Stomach (tissue), 9 donors: Measurements from ENCODE around the gene MSI2. TPM values are rescaled to one million over a fixed set of nuclear protein-coding genes. Genes with fewer than 3 reads are reported as not detected.

ENCODE experiments used
- DNase-seq, 2 donors: peaks; one replicate each; pipeline versions ENCODE4 v3.0.0 to v3.0.0-alpha.2; 2013 to 2019
- H3K27ac ChIP-seq, 5 donors: fragments of 200-600 bp in 4 of 5; sonication (generic) in 4 of 5; one replicate each; pipeline ENCODE4 v1.5.1; 2013 to 2019; ENCODE audit warnings: mild to moderate bottlenecking in 1 of 5, moderate library complexity in 1 of 5
- H3K27me3 ChIP-seq, 3 donors: fragments of 200-600 bp; sonication (generic); one replicate each; pipeline ENCODE4 v1.5.1; 2017 to 2019; ENCODE audit warnings: mixed run types in 1 of 3
- H3K36me3 ChIP-seq, 4 donors: fragments of 200-600 bp; sonication (generic); 1 replicate in 3 of 4; 2 replicates in 1 of 4; pipeline ENCODE4 v1.5.1; 2016 to 2019
- H3K4me1 ChIP-seq, 4 donors: fragments of 200-600 bp; sonication (generic); one replicate each; pipeline ENCODE4 v1.5.1; 2016 to 2019
- H3K4me3 ChIP-seq, 4 donors: fragments of 200-600 bp; sonication (generic) in 3 of 4; one replicate each; pipeline ENCODE4 v1.5.1; 2016 to 2019; ENCODE audit warnings: mild to moderate bottlenecking in 1 of 4
- H3K9me3 ChIP-seq, 4 donors: fragments of 200-600 bp; sonication (generic); one replicate each; pipeline ENCODE4 v1.5.1; 2016 to 2019
- EP300 ChIP-seq: sonication (generic); formaldehyde crosslinking; IDR thresholded peaks from one replicate; pipeline ENCODE4 v1.6.1; 2017; ENCODE audit warnings: antibody characterized with exemption
- POLR2A ChIP-seq, 4 donors: fragments of 450-650 bp; IDR thresholded peaks; one replicate each; pipeline ENCODE4 v1.6.1; 2016; ENCODE audit warnings: antibody characterized with exemption in 4 of 4, control low read depth in 2 of 4, mild to moderate bottlenecking in 1 of 4, moderate library complexity in 1 of 4
- POLR2AphosphoS5 ChIP-seq, 3 donors: sonication (generic); formaldehyde crosslinking; IDR thresholded peaks; one replicate each; pipeline ENCODE4 v1.6.1; 2016; ENCODE audit warnings: antibody characterized with exemption in 3 of 3
- WGBS, 5 donors: extraction: QIAGEN DNeasy Blood & Tissue Kit in 3 of 5; methylation state at CpG; one replicate each; pipeline versions ENCODE4 v1.1.5 to v1.1.7; 2013 to 2018; 5-methylcytosine and 5-hydroxymethylcytosine counted together
- intact Hi-C: fragments of 100-400 bp; cut with DNase I; formaldehyde crosslinking; loops from one replicate; pipeline ENCODE4 v1.15.1; 2023; ENCODE audit warnings: low total_unique reads
- polyA plus RNA-seq, 3 donors: library from polyadenylated mRNA; stranded (reverse); fragments of 200-250 nt; gene quantifications; one replicate each; pipeline ENCODE4 v1.2.3, GENCODE V29; 2013
- total RNA-seq, 5 donors: library from RNA; depleted of rRNA; stranded (reverse); fragments of >200 nt; gene quantifications; one replicate each; pipeline versions ENCODE4 v1.1.0 to v1.2.3, GENCODE V29; 2014 to 2016
- TF ChIP-seq, protein P1 (sequence below), 7 experiments: fragments of 450-650 bp in 4 of 7; fragments of 200-600 bp in 3 of 7; sonication (generic) in 3 of 7; IDR thresholded peaks; one replicate each; pipeline ENCODE4 v1.5.1; 2016 to 2019; ENCODE audit warnings: antibody characterized with exemption in 7 of 7, control low read depth in 2 of 7, mild to moderate bottlenecking in 1 of 7
- donor health status: healthy with polysubstance abuse.
- donor health status: Bipolar disorder and iron deficiency.
- donor health status: healthy.

The MSI2 gene
- total and polyA plus RNA-seq, 8 donors: 8.3 to 72.4 (median 22.9) TPM

DNA sequence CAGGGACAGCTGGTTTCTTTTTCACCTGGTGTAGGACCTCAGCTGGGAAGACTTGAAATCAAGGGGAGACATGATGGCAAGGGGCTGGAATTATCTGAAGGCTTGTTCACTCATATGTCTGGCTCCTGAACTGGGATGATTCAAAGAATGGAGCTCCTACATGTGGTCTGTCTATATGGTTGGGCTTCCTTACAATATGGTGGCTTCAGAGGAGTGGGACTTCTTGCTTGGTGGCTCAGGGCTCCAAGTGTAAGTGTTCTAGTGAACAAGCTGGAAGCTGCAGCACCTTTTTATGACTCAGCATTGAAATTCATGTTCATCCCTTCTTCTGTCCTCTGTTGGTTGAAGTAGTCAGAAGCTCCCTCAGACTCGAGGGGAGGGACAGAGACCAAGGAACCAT is 127.9 kb downstream of the MSI2 start:
- TF ChIP-seq POLR2AphosphoS5 (IDR thresholded peaks at IDR 0.05) (no peak), EP300 (no peak), POLR2A (IDR thresholded peaks at IDR 0.05) (no peak)
- TF ChIP-seq, protein P1, sequence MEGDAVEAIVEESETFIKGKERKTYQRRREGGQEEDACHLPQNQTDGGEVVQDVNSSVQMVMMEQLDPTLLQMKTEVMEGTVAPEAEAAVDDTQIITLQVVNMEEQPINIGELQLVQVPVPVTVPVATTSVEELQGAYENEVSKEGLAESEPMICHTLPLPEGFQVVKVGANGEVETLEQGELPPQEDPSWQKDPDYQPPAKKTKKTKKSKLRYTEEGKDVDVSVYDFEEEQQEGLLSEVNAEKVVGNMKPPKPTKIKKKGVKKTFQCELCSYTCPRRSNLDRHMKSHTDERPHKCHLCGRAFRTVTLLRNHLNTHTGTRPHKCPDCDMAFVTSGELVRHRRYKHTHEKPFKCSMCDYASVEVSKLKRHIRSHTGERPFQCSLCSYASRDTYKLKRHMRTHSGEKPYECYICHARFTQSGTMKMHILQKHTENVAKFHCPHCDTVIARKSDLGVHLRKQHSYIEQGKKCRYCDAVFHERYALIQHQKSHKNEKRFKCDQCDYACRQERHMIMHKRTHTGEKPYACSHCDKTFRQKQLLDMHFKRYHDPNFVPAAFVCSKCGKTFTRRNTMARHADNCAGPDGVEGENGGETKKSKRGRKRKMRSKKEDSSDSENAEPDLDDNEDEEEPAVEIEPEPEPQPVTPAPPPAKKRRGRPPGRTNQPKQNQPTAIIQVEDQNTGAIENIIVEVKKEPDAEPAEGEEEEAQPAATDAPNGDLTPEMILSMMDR (IDR thresholded peaks at IDR 0.05): no peak
- WGBS, 5 donors: 92 to 100% (median 100%) methylated on average over 1 of the region's 1 CpG

DNA sequence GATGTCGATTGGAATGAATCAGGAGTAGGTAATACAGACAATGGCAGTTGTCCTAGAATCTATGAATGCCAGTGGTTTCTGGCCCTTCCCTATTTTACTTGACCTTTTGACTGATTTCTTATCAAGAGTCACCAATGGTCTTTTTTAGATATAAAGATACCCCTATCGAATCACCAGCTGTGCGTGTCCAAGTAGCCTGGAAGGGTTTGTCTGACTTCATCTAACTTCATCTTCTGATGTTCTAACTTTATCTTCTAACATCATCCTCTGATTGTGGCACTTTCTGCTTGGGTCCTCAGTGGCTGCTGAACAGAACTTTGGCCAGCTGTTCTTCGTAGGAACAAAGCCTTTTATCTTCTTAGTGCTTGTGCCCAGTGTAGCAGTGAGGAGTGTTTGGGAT is 129.7 kb downstream of the MSI2 start:
- DNase-seq: no peak
- H3K4me1 ChIP-seq: no peaks in the 10 kb centered on the region
- peaks cover 0 to 7% (median 2%) of the 10 kb centered on the region in 4 donors for H3K36me3 ChIP-seq
- H3K27ac ChIP-seq: no peak overlapping the region
- TF ChIP-seq, protein P1 (IDR thresholded peaks at IDR 0.05): no peak
- TF ChIP-seq POLR2AphosphoS5 (IDR thresholded peaks at IDR 0.05) (no peak), EP300 (no peak), POLR2A (IDR thresholded peaks at IDR 0.05) (no peak)
- peaks cover 3 to 21% (median 11%) of the 10 kb centered on the region in 4 donors for H3K9me3 ChIP-seq
- no peak overlapping the region for H3K4me3 ChIP-seq
- WGBS, 5 donors: 73 to 90% (median 86%) methylated on average over 4 of the region's 4 CpGs
- no peaks in the 10 kb centered on the region for H3K27me3 ChIP-seq
- intact Hi-C loops: no loop called here

More for the DNA sequence above, 127.9 kb downstream of the MSI2 start:
- DNase-seq: no peak
- Histone ChIP-seq H3K4me3 (no peak overlapping the region), H3K9me3 (peaks cover 3 to 21% (median 11%) of the 10 kb centered on the region in 4 donors), H3K36me3 (peaks cover 0 to 7% (median 2%) of the 10 kb centered on the region in 4 donors), H3K27me3 (no peaks in the 10 kb centered on the region), H3K27ac (no peak overlapping the region), H3K4me1 (peaks cover 0 to 6% (median 2%) of the 10 kb centered on the region in 4 donors)
- intact Hi-C loops: no loop called here

DNA sequence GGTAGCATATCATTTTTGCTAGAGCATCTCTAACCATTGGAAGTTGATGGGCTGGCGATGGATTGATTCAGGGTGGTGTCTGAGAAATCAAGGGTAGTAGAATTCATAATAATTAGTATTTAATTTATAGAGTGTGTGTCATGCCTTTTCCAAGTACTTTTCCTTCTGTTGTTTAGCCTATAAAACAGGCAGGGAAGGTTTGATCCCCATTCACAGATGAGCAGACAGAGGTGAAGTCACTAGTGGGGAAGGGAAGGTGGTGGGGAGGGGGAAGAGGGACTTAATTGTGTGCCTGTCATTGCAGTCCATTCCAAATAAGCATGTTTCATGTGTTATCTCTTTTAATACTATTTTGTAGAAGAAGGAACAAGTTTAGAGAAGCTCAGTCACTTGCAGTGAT is 131.3 kb downstream of the MSI2 start:
- H3K27ac ChIP-seq: no peak overlapping the region
- WGBS, 5 donors: 93 to 100% (median 100%) methylated on average over 1 of the region's 1 CpG
- intact Hi-C loops: no loop called here
- DNase-seq: no peak
- peaks cover 3 to 21% (median 12%) of the 10 kb centered on the region in 4 donors for H3K9me3 ChIP-seq
- H3K27me3 ChIP-seq: no peaks in the 10 kb centered on the region
- H3K4me1 ChIP-seq: no peaks in the 10 kb centered on the region
- TF ChIP-seq POLR2A (IDR thresholded peaks at IDR 0.05): no peak
- no peak for TF ChIP-seq POLR2AphosphoS5 (IDR thresholded peaks at IDR 0.05)
- TF ChIP-seq EP300: no peak
- TF ChIP-seq, protein P1 (IDR thresholded peaks at IDR 0.05): no peak
- H3K36me3 ChIP-seq: peaks cover 0 to 7% (median 2%) of the 10 kb centered on the region in 4 donors
- no peak overlapping the region for H3K4me3 ChIP-seq

DNA sequence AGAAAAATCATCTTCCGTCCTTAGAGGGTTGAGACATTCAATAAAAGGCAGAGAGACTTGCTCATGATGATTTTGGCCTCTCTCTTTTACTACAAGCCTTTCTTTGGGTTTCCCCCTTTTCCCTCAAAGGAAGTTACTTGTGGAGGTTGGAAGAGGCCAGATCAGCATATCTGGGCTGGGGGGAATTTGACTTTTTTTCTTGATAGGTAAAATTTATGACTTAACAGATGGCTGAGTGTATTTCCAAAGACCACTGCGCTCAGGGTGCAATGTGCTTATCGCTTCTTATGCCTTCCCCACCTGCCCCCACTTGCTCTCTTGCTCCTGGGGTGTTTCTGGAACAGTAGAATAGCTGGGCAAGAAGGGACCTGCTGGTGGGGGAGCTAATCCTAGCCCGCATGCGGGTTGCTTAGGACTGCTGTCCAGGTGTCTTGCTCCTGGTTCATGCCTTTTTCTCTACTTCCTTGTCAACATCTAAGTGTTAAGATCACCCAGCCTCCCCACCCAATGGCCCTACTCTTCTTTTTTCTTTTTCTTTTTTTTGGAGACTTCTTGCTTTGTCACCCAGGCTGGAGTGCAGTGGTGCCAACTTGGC is 131.9 kb downstream of the MSI2 start:
- H3K4me3 ChIP-seq: no peak overlapping the region
- no peak for DNase-seq
- H3K36me3 ChIP-seq: peaks cover 0 to 8% (median 3%) of the 10 kb centered on the region in 4 donors
- intact Hi-C loops: no loop called here
- 88 to 99% (median 89%) methylated on average over 5 of the region's 5 CpGs for WGBS, 5 donors
- TF ChIP-seq POLR2A (IDR thresholded peaks at IDR 0.05) (no peak), POLR2AphosphoS5 (IDR thresholded peaks at IDR 0.05) (no peak), EP300 (no peak)
- TF ChIP-seq, protein P1 (IDR thresholded peaks at IDR 0.05): no peak
- no peaks in the 10 kb centered on the region for H3K4me1 ChIP-seq
- H3K27ac ChIP-seq: no peak overlapping the region
- H3K9me3 ChIP-seq: peaks cover 3 to 26% (median 14%) of the 10 kb centered on the region in 4 donors
- H3K27me3 ChIP-seq: no peaks in the 10 kb centered on the region
